ENCODE data around the gene PPP2R3A. TPM values are rescaled to one million over a fixed set of nuclear protein-coding genes. Genes with fewer than 3 reads are reported as not detected.

PPP2R3A gene
- total and polyA plus RNA-seq, 2 donors (not counting 3 experiments of a cell fraction or from before 2014, with no cell fraction given) = 3.3 to 14.6 TPM

GRCh38 chr3:135916310-135916709, 49.2 kb upstream of the PPP2R3A start:
- Histone ChIP-seq H3K4me1 (ENCODE audit: control insufficient read depth, extremely low read depth, insufficient read depth, low read length) (no peaks in the 10 kb centered on the region), H3K27me3 (ENCODE audit: control insufficient read depth in 2 of 2, insufficient read depth in 2 of 2, low read length in 2 of 2) (peaks cover 0 to 4% of the 10 kb centered on the region in 2 experiments), H3K9me1 (replicated peaks; ENCODE audit: control insufficient read depth, extremely low read depth, insufficient read depth, low read length) (no peaks in the 10 kb centered on the region), H3K9ac (replicated peaks; ENCODE audit: extremely low read depth, insufficient read depth, low read length) (no peak overlapping the region), H2AFZ (ENCODE audit: low read depth, low read length) (no peak overlapping the region), H3K27ac (ENCODE audit: insufficient read depth, low read depth, low read length) (no peak overlapping the region), H3K79me2 (ENCODE audit: control insufficient read depth, insufficient read depth, low read length) (no peaks in the 10 kb centered on the region), H3K4me3 (replicated peaks in 1 of 3; ENCODE audit: insufficient read depth in 1 of 3, low read depth in 1 of 3, low read length in 3 of 3) (no peak overlapping the region), H3K36me3 (ENCODE audit: control insufficient read depth in 2 of 2, extremely low read depth in 1 of 2, insufficient read depth in 2 of 2, low read length in 2 of 2) (no peaks in the 10 kb centered on the region), H4K20me1 (replicated peaks; ENCODE audit: control insufficient read depth, extremely low read depth, insufficient read depth, low read length) (no peaks in the 10 kb centered on the region), H3K9me3 (replicated peaks; ENCODE audit: control insufficient read depth, insufficient read depth, low read length) (no peaks in the 10 kb centered on the region), H3K4me2 (ENCODE audit: insufficient read depth, low read length) (no peak overlapping the region)
- CTCF ChIA-PET = interaction anchor here (1.8 to 17.9 kb wide), 2 partner anchors 10 to 125 kb away, joined by 3 to 280 read pairs; no protein-coding TSS in a partner anchor
- FAIRE-seq (no peak), DNase-seq (ENCODE audit: low read depth, low spot score) (no peak)
- TF ChIP-seq, protein P1, sequence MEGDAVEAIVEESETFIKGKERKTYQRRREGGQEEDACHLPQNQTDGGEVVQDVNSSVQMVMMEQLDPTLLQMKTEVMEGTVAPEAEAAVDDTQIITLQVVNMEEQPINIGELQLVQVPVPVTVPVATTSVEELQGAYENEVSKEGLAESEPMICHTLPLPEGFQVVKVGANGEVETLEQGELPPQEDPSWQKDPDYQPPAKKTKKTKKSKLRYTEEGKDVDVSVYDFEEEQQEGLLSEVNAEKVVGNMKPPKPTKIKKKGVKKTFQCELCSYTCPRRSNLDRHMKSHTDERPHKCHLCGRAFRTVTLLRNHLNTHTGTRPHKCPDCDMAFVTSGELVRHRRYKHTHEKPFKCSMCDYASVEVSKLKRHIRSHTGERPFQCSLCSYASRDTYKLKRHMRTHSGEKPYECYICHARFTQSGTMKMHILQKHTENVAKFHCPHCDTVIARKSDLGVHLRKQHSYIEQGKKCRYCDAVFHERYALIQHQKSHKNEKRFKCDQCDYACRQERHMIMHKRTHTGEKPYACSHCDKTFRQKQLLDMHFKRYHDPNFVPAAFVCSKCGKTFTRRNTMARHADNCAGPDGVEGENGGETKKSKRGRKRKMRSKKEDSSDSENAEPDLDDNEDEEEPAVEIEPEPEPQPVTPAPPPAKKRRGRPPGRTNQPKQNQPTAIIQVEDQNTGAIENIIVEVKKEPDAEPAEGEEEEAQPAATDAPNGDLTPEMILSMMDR (IDR thresholded peaks at IDR 0.05; ENCODE audit: extremely low read depth in 1 of 2, insufficient read depth in 1 of 2, low read depth in 1 of 2, low read length in 2 of 2) = no peak
- TF ChIP-seq EZH2 (IDR thresholded peaks at IDR 0.05; ENCODE audit: borderline replicate concordance, low read depth, low read length, severe bottlenecking) = no peak
- no peak for TF ChIP-seq MYC (IDR thresholded peaks at IDR 0.05; ENCODE audit: low read depth, low read length)
- TF ChIP-seq GATA2 (IDR thresholded peaks at IDR 0.05; ENCODE audit: insufficient read depth, insufficient read length, low read depth, low read length) = no peak
- no peak for TF ChIP-seq POLR2AphosphoS5 (IDR thresholded peaks at IDR 0.05; ENCODE audit: insufficient read depth, low read depth, low read length)
- no peak for TF ChIP-seq FOS (IDR thresholded peaks at IDR 0.05; ENCODE audit: borderline replicate concordance, insufficient read depth, low read length)
- TF ChIP-seq, protein P2, sequence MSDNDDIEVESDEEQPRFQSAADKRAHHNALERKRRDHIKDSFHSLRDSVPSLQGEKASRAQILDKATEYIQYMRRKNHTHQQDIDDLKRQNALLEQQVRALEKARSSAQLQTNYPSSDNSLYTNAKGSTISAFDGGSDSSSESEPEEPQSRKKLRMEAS (IDR thresholded peaks at IDR 0.05; ENCODE audit: insufficient read depth, insufficient read length) = no peak
- no peak for TF ChIP-seq JUN (IDR thresholded peaks at IDR 0.05; ENCODE audit: borderline replicate concordance, insufficient read depth, insufficient read length, low read depth)
- TF ChIP-seq POLR2A (IDR thresholded peaks at IDR 0.05; ENCODE audit: low read depth, low read length) = no peak
- POLR2A ChIA-PET = no interaction called here
- dilution Hi-C loops (cut with MboI; ENCODE audit: extremely low pct_ligation_motif_present, low sequenced_read_pairs) (no loop called here), intact Hi-C loops (cut with micrococcal nuclease) (no loop called here)
- no TSS peak for BruUV-seq (replicated peaks)

All from endothelial cell of umbilical vein (primary cell).